ENCODE measurements around the gene CDC6. TPM values are rescaled to one million over a fixed set of nuclear protein-coding genes. Genes with fewer than 3 reads are reported as not detected.
A peak's percentile ranks its signal among the peaks of the same experiment; 100 is the strongest.

CDC6 gene
- 10 to 100 TPM; 67.5 to 69.9 TPM for total RNA-seq

DNA sequence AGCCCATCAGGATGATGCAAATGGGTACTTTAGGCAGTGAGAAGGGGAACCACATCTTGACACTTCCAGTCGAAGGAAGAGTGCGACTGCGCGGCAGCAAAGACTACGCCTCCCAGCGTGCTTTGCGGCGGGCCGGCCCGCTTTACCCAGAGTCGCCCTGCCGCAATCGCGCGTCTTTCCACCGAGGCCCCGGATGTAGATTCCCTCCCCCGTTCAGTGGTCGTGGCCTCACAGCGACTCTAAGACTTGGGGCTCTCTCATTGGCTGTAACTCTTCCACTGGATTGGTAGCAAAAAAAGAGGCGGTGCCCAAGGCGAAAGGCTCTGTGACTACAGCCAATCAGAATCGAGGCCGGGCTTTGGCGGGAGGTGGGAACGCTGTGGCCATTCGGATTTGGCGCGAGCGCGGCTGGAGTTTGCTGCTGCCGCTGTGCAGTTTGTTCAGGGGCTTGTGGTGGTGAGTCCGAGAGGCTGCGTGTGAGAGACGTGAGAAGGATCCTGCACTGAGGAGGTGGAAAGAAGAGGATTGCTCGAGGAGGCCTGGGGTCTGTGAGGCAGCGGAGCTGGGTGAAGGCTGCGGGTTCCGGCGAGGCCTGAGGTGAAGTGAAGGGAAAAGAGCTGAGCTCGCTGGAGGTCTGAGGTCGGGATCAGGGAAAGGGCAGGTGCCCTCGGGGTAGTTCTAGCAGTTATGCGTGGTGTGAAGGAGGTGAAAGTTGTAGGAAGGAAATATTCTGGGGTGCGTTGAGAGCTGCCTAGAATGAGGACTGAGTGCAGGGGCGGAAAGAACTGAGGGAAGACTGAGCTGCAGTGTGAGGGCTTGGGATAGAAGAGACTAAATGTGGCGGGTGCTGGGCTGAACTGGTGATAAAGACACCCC lies at the start of gene CDC6:
CDC6 (plus strand) TSS at position 386 of the 876 bp plus-strand sequence. CDS start 1,542 bp downstream, outside the sequence.
- peak; percentile 99 for DNase-seq
- peaks cover 60% of the 10 kb centered on the region for H3K4me1 Mint-ChIP-seq
- ChIA-PET CTCF (interaction anchor here (0.6 to 6.9 kb wide), 11 partner anchors 15 to 273 kb away, joined by 3 to 75 read pairs (median 9); partner anchors contain the start of gene WIPF2), POLR2A (interaction anchor here (0.7 to 3.3 kb wide), 28 partner anchors 9 to 341 kb away, joined by 3 to 36 read pairs (median 4); partner anchors contain the start of genes CASC3, MED24, NR1D1 and RARA)
- H3K36me3 Mint-ChIP-seq (ENCODE audit: low read depth), result peaks cover 35% of the 10 kb centered on the region
- H3K4me3 Mint-ChIP-seq, result peak within 1 kb of the TSS; percentile 99
- H3K27ac Mint-ChIP-seq, result peak within 1 kb of the TSS; percentile 97
- H3K27me3 Mint-ChIP-seq, result no peaks in the 10 kb centered on the region
- no peaks in the 10 kb centered on the region for H3K9me3 Mint-ChIP-seq

DNA sequence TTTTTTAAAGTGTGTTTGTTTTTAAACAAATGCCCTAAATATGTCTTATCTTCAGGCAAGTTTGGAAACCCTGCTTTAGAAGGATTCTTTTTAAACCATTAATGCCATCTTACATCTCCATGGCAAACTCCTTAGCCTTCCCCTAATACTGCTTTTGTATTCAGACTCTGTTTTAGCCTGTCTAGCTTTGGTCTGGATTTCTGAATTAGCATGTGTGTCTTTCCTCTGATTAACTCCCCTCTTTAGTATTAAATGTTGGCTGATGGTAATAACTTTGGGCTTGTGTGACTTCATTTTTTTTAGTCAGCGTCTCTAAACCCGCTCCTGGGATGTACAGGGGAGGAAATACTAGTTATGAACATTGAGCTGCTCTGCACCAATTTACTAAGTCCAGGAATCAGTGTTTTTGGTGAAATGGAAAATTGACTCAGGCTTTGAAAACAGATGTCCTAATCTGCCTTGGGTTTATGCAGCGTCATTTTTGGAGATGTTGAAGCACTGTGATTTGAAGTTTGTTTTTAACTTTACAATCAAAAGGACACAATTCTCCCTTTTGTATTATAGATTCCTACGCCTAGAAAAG lies 46.3 kb upstream of the CDC6 start:
- POLR2A ChIA-PET, result interaction anchor here (1.4 kb wide), 1 partner anchor 22 kb away, joined by 7 read pairs; the partner anchor contains the start of gene WIPF2
- Mint-ChIP-seq H3K36me3 (ENCODE audit: low read depth) (peaks cover 5% of the 10 kb centered on the region), H3K4me1 (peaks cover 11% of the 10 kb centered on the region)

DNA sequence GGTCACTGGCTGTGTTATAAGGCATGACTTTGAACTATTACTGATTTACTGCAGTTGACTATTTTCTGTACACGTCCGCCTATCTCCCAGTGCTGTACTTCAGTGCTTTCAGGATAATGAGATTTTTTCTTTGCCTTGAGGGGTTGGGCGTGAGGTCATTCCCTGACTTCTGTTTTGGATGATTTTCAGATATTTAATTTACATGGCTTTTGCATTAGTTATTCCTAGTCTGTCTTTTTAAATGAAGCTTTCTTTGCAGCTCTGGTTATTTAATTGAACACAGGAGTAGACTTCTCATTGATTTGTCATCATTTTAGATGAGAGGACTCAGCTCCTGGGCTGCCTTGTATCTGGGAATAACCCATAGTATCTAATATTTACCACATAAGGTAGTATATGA lies 44.9 kb upstream of the CDC6 start:
- ChIA-PET POLR2A (interaction anchor here (1.4 kb wide), 1 partner anchor 24 kb away, joined by 7 read pairs; the partner anchor contains the start of gene WIPF2), CTCF (interaction anchor here (2.2 kb wide), 1 partner anchor 51 kb away, joined by 8 read pairs; no protein-coding TSS in a partner anchor)
- H3K27ac Mint-ChIP-seq, result no peak overlapping the region

More for the DNA sequence above, 46.3 kb upstream of the CDC6 start:
- CTCF ChIA-PET, result interaction anchor here (0.7 to 2.2 kb wide), 4 partner anchors 17 to 781 kb away, joined by 3 to 8 read pairs (median 4); no protein-coding TSS in a partner anchor
- Mint-ChIP-seq H3K27ac (no peak overlapping the region), H3K9me3 (no peaks in the 10 kb centered on the region), H3K4me3 (no peak overlapping the region), H3K27me3 (no peaks in the 10 kb centered on the region)
- DNase-seq, result no peak

DNA sequence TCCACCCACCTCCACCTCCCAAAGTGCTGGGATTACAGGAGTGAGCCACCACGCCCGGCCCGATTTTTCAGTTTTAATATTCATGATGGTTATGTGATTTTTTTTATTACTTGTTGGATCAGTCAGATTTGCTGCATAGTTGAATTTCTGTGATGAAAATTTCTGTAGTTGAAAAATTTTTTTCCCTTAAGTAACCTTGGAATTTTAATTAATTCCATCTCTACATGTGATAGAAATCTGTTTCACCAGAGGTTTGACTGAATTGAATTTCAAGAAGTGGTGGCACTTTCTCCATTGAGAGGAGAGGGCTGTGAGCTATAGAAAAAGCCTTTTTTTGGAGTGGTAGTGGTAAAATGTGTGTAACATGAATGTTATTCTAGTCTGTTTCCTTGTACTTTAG lies 43.9 kb upstream of the CDC6 start:
- H3K36me3 Mint-ChIP-seq (ENCODE audit: low read depth), result peaks cover 5% of the 10 kb centered on the region
- no peaks in the 10 kb centered on the region for H3K9me3 Mint-ChIP-seq
- ChIA-PET CTCF (no interaction called here), POLR2A (interaction anchor here (0.6 kb wide), 1 partner anchor 108 kb away, joined by 3 read pairs; no protein-coding TSS in a partner anchor)
- peaks cover 11% of the 10 kb centered on the region for H3K4me1 Mint-ChIP-seq
- no peaks in the 10 kb centered on the region for H3K27me3 Mint-ChIP-seq
- DNase-seq, result no peak
- H3K27ac Mint-ChIP-seq, result no peak overlapping the region
- no peak overlapping the region for H3K4me3 Mint-ChIP-seq

More for the DNA sequence above, 44.9 kb upstream of the CDC6 start:
- H3K4me3 Mint-ChIP-seq, result no peak overlapping the region
- H3K4me1 Mint-ChIP-seq, result peaks cover 11% of the 10 kb centered on the region
- no peaks in the 10 kb centered on the region for H3K27me3 Mint-ChIP-seq
- no peaks in the 10 kb centered on the region for H3K9me3 Mint-ChIP-seq
- peaks cover 5% of the 10 kb centered on the region for H3K36me3 Mint-ChIP-seq (ENCODE audit: low read depth)
- no peak for DNase-seq

- POLR2A ChIA-PET, result no interaction called here
- Mint-ChIP-seq H3K4me3 (no peak overlapping the region), H3K27me3 (no peaks in the 10 kb centered on the region), H3K27ac (no peak overlapping the region), H3K9me3 (no peaks in the 10 kb centered on the region), H3K4me1 (peaks cover 11% of the 10 kb centered on the region), H3K36me3 (ENCODE audit: low read depth) (peaks cover 5% of the 10 kb centered on the region)
- CTCF ChIA-PET, result interaction anchor here (0.7 kb wide), 1 partner anchor 216 kb away, joined by 3 read pairs; no protein-coding TSS in a partner anchor
- no peak for DNase-seq
These were observed 43.4 kb upstream of the CDC6 start for GRCh38 chr17:40244255-40244654.

- no peaks in the 10 kb centered on the region for H3K27me3 Mint-ChIP-seq
- POLR2A ChIA-PET, result no interaction called here
- CTCF ChIA-PET, result interaction anchor here (1.2 kb wide), 1 partner anchor 29 kb away, joined by 3 read pairs; no protein-coding TSS in a partner anchor
- peaks cover 5% of the 10 kb centered on the region for H3K36me3 Mint-ChIP-seq (ENCODE audit: low read depth)
- H3K4me1 Mint-ChIP-seq, result no peaks in the 10 kb centered on the region
- DNase-seq, result no peak
- H3K9me3 Mint-ChIP-seq, result no peaks in the 10 kb centered on the region
- H3K4me3 Mint-ChIP-seq, result no peak overlapping the region
- H3K27ac Mint-ChIP-seq, result no peak overlapping the region
These were observed 39.7 kb upstream of the CDC6 start for GRCh38 chr17:40247926-40248495.

DNA sequence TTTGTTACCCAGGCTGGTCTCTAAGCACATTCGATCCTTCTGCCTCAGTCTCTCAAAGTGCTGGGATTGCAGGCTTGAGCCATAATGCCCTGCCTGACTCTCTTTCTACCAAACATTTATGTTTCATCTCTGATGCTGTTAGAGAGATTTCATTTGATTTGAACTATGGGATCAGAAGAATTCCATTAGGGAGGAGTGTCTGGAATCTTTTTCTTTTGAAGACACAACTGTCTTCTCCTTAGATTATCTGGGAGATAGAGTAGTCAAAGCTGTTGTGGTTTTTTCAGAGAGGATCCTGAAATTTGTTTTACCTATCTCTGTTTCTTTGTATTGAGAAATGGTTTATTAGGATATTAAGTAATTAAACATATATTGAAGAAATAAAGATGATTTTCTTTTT lies 39.2 kb upstream of the CDC6 start:
- H3K4me1 Mint-ChIP-seq, result no peaks in the 10 kb centered on the region
- H3K9me3 Mint-ChIP-seq, result no peaks in the 10 kb centered on the region
- no peak overlapping the region for H3K4me3 Mint-ChIP-seq
- peaks cover 8% of the 10 kb centered on the region for H3K36me3 Mint-ChIP-seq (ENCODE audit: low read depth)
- H3K27me3 Mint-ChIP-seq, result no peaks in the 10 kb centered on the region
- ChIA-PET POLR2A (no interaction called here), CTCF (interaction anchor here (1.2 kb wide), 1 partner anchor 30 kb away, joined by 3 read pairs; no protein-coding TSS in a partner anchor)
- no peak for DNase-seq
- H3K27ac Mint-ChIP-seq, result no peak overlapping the region

- DNase-seq, result no peak
- H3K9me3 Mint-ChIP-seq, result no peaks in the 10 kb centered on the region
- no peaks in the 10 kb centered on the region for H3K27me3 Mint-ChIP-seq
- H3K27ac Mint-ChIP-seq, result no peak overlapping the region
- H3K36me3 Mint-ChIP-seq (ENCODE audit: low read depth), result peaks cover 13% of the 10 kb centered on the region
- ChIA-PET POLR2A (no interaction called here), CTCF (no interaction called here)
- H3K4me3 Mint-ChIP-seq, result no peak overlapping the region
- H3K4me1 Mint-ChIP-seq, result peaks cover 2% of the 10 kb centered on the region
These were observed 36.1 kb upstream of the CDC6 start for GRCh38 chr17:40251576-40251975.

DNA sequence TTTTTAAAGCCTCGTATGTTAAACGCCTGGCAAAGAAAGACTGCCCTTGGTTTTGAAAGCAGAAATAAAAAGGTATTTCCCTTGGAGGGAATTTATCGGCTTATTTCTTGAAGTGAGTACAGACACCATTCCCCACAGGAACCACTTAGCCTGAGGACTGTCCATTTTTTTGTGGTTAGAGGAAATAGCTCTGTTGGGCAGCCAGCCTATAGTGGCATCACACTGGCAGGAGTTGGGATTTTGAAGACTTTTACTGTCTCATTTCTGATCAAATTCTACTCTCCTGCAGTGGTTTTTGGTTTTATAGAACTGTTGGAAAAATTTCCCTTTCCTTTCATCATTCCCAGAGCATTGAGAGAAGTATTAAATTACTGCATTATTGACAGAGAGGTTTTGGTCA lies 34.1 kb upstream of the CDC6 start:
- Mint-ChIP-seq H3K27ac (no peak overlapping the region), H3K27me3 (no peaks in the 10 kb centered on the region), H3K9me3 (no peaks in the 10 kb centered on the region), H3K4me3 (no peak overlapping the region), H3K4me1 (peaks cover 2% of the 10 kb centered on the region), H3K36me3 (ENCODE audit: low read depth) (peaks cover 23% of the 10 kb centered on the region)
- ChIA-PET POLR2A (no interaction called here), CTCF (interaction anchor here (1.1 kb wide), 1 partner anchor 20 kb away, joined by 3 read pairs; no protein-coding TSS in a partner anchor)
- no peak for DNase-seq

- Mint-ChIP-seq H3K4me3 (no peak overlapping the region), H3K4me1 (no peaks in the 10 kb centered on the region), H3K27ac (no peak overlapping the region), H3K9me3 (no peaks in the 10 kb centered on the region), H3K27me3 (no peaks in the 10 kb centered on the region), H3K36me3 (ENCODE audit: low read depth) (peaks cover 44% of the 10 kb centered on the region)
- POLR2A ChIA-PET, result interaction anchor here (1.1 kb wide), 2 partner anchors 24 to 41 kb away, joined by 3 read pairs; partner anchors contain the start of gene WIPF2
- no peak for DNase-seq
- CTCF ChIA-PET, result interaction anchor here (1.2 kb wide), 1 partner anchor 57 kb away, joined by 3 read pairs; no protein-coding TSS in a partner anchor
These were observed 28.2 kb upstream of the CDC6 start for GRCh38 chr17:40259505-40259904.

- CTCF ChIA-PET, result interaction anchor here (1.0 kb wide), 1 partner anchor 63 kb away, joined by 3 read pairs; no protein-coding TSS in a partner anchor
- Mint-ChIP-seq H3K36me3 (ENCODE audit: low read depth) (peaks cover 44% of the 10 kb centered on the region), H3K9me3 (no peaks in the 10 kb centered on the region), H3K27me3 (no peaks in the 10 kb centered on the region), H3K27ac (no peak overlapping the region), H3K4me3 (no peak overlapping the region), H3K4me1 (no peaks in the 10 kb centered on the region)
- POLR2A ChIA-PET, result no interaction called here
- no peak for DNase-seq
These were observed 27.2 kb upstream of the CDC6 start for GRCh38 chr17:40260528-40260927.

- H3K4me1 Mint-ChIP-seq, result no peaks in the 10 kb centered on the region
- H3K27ac Mint-ChIP-seq, result no peak overlapping the region
- ChIA-PET POLR2A (no interaction called here), CTCF (no interaction called here)
- peaks cover 26% of the 10 kb centered on the region for H3K36me3 Mint-ChIP-seq (ENCODE audit: low read depth)
- H3K4me3 Mint-ChIP-seq, result no peak overlapping the region
- no peaks in the 10 kb centered on the region for H3K27me3 Mint-ChIP-seq
- DNase-seq, result no peak
- H3K9me3 Mint-ChIP-seq, result no peaks in the 10 kb centered on the region
These were observed 23.1 kb upstream of the CDC6 start for GRCh38 chr17:40264458-40265185.

All from activated CD4-positive, alpha-beta memory T cell treated with anti-CD3 and anti-CD28 coated beads, Interleukin-2, amount 10 ng/mL, durations not matched to agents 7 days and 5 days (primary cell).